ENCODE measurements around the gene MKX.

- TF ChIP-seq CTCF (IDR thresholded peaks at IDR 0.05): no peak
- no peak for TF ChIP-seq REST (IDR thresholded peaks at IDR 0.05; ENCODE audit: insufficient read depth in 1 of 2, low read depth in 2 of 2, low read length in 1 of 2)
- no peak for TF ChIP-seq SIN3A (IDR thresholded peaks at IDR 0.05; ENCODE audit: borderline replicate concordance, insufficient read depth, low read depth, low read length)
- TF ChIP-seq TCF7L2 (IDR thresholded peaks at IDR 0.05; ENCODE audit: low read depth, low read length): no peak
These were observed 22.2 kb downstream of the MKX start for GRCh38 chr10:27723436-27723835.

Measured in Panc1 (cell line).